ENCODE measurements around the gene SNRPD3.
"Not testable (repeated sequence)": the region's sequence is repeated elsewhere in the genome, so short reads cannot be mapped to it uniquely, and the experiment has no call there.

Gene SNRPD3

DNA sequence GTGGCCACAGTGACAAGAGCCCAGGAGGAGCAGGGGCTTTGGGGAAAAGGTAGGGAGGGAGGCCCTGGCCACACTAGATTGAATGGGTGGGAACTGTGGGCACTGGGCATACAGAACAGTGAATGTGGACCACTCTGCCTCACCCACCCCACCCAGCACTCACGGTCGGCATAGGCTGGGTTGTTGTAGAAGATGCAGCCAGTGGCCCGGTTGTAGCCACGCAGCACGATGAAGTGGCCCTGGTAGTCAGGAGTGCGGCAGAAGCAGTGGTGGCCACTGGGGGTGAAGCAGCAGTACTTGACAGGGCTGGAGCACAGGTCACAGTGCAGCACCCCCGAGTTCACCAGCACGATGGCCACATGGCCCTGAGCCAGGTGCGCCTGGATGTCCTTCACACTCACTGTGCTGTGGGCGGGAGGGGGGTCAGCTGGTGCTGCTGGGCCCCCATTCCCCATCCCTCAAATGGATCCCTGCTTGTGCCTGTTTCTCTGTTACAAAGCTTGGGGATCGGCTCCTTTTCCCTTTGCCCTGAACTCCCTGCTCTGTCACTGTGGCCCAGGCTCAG is 12.0 kb upstream of the SNRPD3 start:
- no peak for TF ChIP-seq POLR2A (IDR thresholded peaks at IDR 0.05; ENCODE audit: low read depth, low read length)
- DNase-seq (ENCODE audit: insufficient read length, low spot score) = no peak
- no peak for FAIRE-seq

- no peak for DNase-seq (ENCODE audit: insufficient read length, low spot score)
- TF ChIP-seq POLR2A (IDR thresholded peaks at IDR 0.05; ENCODE audit: low read depth, low read length) = no peak
- FAIRE-seq = no peak
Observed at GRCh38 chr22:24548812-24549211, 7.0 kb upstream of the SNRPD3 start.

DNA sequence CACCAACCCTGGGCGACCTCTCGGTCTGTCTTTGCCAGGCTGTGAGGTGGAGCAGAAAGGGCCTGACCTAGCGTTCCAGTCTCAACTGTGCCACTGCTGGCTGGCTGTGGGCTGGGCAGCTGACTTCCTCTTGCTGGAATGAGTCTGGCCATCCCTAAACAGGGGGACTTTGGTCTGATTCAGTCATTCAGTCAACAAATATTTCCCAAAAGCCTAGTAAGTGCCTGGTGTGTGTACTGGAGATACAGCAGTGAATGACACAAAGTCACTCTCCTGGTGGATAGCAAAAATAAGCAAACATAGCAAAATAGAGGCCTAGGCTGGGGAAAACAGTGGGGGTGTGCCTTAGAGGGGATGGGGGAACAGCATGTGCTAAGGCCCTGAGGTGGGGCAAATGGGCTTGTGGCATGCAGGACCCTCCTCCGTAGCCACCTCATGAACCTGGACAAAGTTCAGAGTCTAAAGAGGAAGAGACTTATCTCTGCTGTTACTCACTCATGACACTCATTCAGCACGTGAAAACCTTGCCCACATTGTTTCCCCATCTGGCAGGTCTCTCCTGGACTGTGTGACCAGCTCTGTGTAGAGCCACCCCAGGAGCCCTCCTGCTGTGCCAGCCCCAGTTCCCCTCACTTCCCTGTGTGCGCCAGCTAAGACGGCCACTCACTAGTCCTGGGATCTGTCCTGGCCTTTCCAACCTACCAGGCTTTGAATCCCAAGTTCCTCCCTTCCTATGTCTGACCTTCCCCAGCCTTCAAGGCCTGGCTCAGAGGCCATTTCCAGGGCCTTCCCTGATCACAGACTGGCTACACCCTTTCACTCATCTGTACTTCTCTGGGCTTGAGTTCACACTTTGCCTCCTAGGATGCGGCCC is 5.5 kb upstream of the SNRPD3 start:
- TF ChIP-seq POLR2A (IDR thresholded peaks at IDR 0.05; ENCODE audit: low read depth, low read length) = no peak
- no peak for FAIRE-seq

DNA sequence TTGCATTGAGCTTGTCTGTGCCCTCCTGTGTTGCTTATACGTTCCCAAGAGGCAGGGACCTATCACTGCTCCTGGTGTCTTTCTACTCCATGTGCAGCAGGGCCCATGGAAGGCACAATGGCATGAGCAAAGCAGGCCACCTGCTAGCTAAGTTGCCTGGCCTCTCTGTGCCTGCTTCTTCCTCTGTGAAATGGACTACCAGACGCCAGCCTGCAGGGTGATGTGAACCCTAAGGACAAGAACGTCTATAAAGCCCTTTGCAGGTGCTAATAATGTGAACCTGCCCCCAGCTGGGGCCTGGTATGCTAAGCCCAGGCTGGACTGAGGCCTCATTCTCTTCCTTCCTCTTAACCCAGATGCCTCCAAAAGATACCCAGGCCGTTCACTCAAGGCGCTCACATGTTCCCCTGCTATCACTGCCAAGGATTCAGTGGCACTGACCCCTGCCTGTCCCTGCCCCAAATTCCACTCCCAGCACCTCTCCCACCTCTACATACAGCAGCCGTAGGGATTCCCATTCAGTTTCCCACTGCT is 4.8 kb upstream of the SNRPD3 start:
- no peak for TF ChIP-seq POLR2A (IDR thresholded peaks at IDR 0.05; ENCODE audit: low read depth, low read length)
- FAIRE-seq = no peak
- no peak for DNase-seq (ENCODE audit: insufficient read length, low spot score)

More for the DNA sequence above, 5.5 kb upstream of the SNRPD3 start:
- DNase-seq (ENCODE audit: insufficient read length, low spot score) = no peak

DNA sequence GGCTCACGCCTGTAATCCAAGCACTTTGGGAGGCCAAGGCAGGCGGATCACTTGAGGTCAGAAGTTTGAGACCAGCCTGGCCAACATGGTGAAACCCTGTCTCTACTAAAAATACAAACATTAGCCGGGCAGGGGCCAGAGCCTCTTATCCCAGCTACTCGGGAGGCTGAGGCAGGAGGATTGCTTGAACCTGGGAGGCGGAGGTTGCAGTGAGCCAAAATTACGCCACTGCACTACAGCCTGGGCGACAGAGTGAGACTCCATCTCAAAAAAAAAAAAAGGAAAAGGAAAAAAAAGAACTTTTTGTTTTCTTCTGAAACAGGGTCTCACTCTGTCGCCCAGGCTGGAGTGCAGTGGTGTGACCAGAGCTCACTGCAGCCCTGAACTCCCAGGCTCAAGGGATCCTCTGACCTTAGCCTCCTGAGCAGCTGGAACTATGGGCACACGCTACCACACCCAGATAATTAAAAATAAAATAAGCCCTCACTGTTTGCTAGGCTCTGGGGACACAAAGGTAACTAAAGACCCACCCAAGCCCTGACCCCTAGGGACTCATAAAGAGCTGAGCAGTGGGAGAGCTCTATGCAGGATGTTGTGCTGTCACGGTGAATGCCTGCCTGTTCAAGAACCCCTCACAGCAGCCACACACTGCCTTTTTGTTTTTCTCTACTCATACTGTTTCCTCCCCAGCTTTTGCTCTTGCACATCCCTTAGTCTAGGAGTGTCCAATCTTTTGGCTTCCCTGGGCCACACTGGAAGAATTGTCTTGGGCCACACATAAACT is 3.1 kb upstream of the SNRPD3 start:
- FAIRE-seq; DNase-seq (ENCODE audit: insufficient read length, low spot score): not testable (repeated sequence)

- DNase-seq (ENCODE audit: insufficient read length, low spot score) = no peak
- FAIRE-seq = no peak
- TF ChIP-seq POLR2A (IDR thresholded peaks at IDR 0.05; ENCODE audit: low read depth, low read length) = no peak
Observed at GRCh38 chr22:24553597-24554312, 2.0 kb upstream of the SNRPD3 start.

GRCh38 chr22:24554313-24555164 is 1.3 kb upstream of the SNRPD3 start, which contains the start of gene GUCD1:
GUCD1 (minus strand) TSS chr22:24555138; CDS start chr22:24554991, 147 bp downstream.
- FAIRE-seq (no peak), DNase-seq (ENCODE audit: insufficient read length, low spot score) (peak; percentile 27)
- peak; percentile 60 for TF ChIP-seq POLR2A (IDR thresholded peaks at IDR 0.05; ENCODE audit: low read depth, low read length)

- FAIRE-seq = no peak
- no peak for DNase-seq (ENCODE audit: insufficient read length, low spot score)
- TF ChIP-seq POLR2A (IDR thresholded peaks at IDR 0.05; ENCODE audit: low read depth, low read length) = no peak
Observed at GRCh38 chr22:24559471-24559870, 3.7 kb downstream of the SNRPD3 start.

GRCh38 chr22:24563246-24563645 is 7.4 kb downstream of the SNRPD3 start:
- TF ChIP-seq POLR2A (IDR thresholded peaks at IDR 0.05; ENCODE audit: low read depth, low read length) = no peak
- FAIRE-seq = no peak
- DNase-seq (ENCODE audit: insufficient read length, low spot score) = no peak

DNA sequence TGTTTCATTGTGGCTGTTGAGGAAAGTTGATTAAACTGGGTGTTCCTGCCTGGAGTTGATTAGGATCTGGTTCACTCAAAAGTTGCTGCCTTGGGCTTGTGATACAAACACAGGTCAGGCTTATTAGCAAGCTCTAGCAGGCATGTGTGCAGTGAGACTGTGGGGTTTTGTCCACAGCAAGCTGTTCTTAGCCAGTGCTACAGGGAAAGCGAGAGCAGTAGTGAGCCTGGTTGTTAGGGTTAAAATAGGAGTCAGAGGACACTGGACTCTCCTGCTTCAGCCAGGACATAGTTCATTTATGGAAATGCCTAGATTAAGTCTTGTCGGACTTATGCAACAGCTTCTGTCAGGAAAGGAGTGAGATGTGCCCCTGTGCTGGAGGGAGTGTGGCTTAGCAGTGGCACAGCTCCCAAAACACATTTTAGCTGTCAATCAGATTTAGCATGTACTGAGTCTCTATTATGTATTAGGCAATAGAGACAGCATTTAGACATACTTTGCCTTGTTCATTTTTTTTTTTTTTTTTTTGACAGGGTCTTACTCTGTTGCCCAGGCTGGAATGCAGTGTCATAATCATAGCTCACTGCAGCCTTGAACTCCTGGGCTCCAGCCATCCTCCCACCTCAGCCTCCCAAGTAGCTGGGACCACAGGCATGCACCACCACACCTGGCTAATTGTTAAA is 8.7 kb downstream of the SNRPD3 start:
- FAIRE-seq (no peak), DNase-seq (ENCODE audit: insufficient read length, low spot score) (no peak)
- no peak for TF ChIP-seq POLR2A (IDR thresholded peaks at IDR 0.05; ENCODE audit: low read depth, low read length)

- DNase-seq (ENCODE audit: insufficient read length, low spot score) (no peak), FAIRE-seq (no peak)
- no peak for TF ChIP-seq POLR2A (IDR thresholded peaks at IDR 0.05; ENCODE audit: low read depth, low read length)
Observed at GRCh38 chr22:24565077-24565476, 9.3 kb downstream of the SNRPD3 start.

GRCh38 chr22:24566899-24567511 is 11.2 kb downstream of the SNRPD3 start:
- no peak for TF ChIP-seq POLR2A (IDR thresholded peaks at IDR 0.05; ENCODE audit: low read depth, low read length)
- DNase-seq (ENCODE audit: insufficient read length, low spot score) = no peak
- FAIRE-seq = no peak
